NCI-H146 (cell line): Measurements from ENCODE around the gene MYO16.

Source experiments
- DNase-seq: peaks from one replicate; lab custom pipeline; 2025; lab: John Stamatoyannopoulos, UW

MYO16 gene

GRCh38 chr13:109243311-109243951 is 614.0 kb downstream of the MYO16 start:
- DNase-seq: no peak

- DNase-seq: no peak
Observed at GRCh38 chr13:109244566-109244965, 615.2 kb downstream of the MYO16 start.

DNA sequence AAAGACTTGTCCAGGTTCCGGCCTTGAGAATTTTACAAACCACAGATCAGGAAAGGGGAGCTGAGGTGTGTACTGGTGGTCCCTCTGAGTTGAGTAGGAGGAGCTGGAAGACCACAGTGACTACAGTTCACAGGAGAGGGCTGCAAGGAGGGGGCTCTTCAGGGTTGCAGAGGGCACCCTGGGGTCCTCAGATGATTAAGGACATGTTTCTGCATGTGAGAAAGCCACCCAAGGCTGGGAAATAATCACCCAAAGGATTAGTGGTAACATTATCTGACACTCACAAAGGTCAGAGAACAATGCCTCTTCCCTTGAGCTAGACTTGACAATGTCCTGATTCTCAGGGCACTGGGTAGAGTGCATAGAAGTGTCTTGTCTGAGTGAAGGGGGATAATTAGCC is 616.6 kb downstream of the MYO16 start:
- DNase-seq: no peak

DNA sequence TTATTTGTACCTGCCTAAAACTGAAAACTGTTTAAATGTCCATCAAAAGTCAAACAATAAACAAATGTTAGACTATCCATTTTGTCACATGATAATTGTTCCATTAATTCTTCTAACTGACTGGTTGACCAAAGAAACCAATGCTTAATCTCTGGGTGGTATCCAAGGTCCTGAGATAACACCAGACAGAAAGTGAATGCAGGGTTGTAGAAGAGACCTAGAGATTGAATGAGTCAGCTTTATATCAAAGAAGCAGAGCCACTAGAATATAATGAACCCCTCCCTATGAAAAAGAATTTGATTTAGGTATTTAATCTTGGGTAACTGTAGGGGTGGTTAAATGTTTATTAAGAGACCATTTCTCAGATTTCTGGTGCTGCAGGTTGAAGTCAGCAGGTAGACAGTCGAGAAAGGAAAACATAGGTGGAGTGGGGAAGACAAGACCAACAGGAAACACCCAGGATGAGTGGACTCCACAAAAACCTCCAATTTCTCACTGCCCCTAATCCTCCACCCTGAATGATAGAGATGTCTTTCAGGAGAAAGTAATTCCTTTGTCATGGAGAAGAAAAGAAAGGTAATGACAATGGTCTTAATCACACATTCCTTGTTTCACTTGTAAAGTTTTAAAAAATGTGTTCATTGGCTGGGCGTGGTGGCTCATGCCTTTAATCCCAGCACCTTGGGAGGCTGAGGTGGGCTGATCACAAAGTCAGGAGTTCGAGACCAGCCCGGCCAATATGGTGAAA is 620.5 kb downstream of the MYO16 start:
- no peak for DNase-seq

- DNase-seq: no peak
Observed at GRCh38 chr13:109251956-109252355, 622.5 kb downstream of the MYO16 start.

DNA sequence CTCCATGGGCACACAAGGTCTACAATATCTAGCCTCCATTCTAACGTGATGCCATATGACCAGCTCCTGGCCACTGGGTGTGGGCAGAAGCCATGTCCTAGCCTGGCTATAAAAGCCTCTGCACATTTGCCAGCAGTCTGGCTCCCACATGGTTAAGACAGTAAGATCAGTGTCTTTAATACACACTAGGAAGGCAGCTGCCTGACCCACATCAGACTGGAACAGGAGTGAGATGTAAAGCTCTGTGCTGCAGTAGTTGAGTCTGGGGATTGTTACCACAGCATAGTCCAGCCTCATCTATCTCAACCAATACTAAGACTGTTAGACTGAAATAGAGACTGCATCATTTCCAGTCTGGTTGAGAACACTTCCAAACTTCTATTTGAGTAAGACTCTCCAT is 623.9 kb downstream of the MYO16 start:
- DNase-seq: no peak

DNA sequence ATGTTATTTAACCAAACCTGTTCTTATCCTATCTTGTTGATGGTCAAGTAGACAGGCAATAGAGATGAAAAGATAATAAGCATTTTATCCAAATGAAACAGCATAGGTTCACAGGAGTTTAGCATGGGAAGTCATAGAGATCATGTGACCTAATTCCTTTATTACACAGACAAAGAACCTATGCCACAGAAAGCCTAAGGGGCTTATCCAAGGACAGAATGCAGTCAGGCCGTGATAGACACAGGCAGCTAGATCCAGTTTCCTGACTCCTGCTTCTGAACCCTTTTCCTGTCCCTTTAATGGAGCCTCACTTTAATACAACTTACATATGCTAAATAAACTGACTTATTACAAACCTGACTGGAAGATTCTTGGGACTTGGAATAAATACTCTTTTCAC is 624.9 kb downstream of the MYO16 start:
- no peak for DNase-seq

- DNase-seq: no peak
Observed at GRCh38 chr13:109255141-109255856, 625.9 kb downstream of the MYO16 start.

GRCh38 chr13:109256866-109257760 is 627.7 kb downstream of the MYO16 start:
- DNase-seq: no peak
